Activated B cell treated with CpG ODN at 0.5 μM for 24 hours (primary cell): ENCODE measurements around the gene CD226. TPM values are rescaled to one million over a fixed set of nuclear protein-coding genes. Genes with fewer than 3 reads are reported as not detected.
"Not testable (repeated sequence)": the region's sequence is repeated elsewhere in the genome, so short reads cannot be mapped to it uniquely, and the experiment has no call there.

Source experiments
- ATAC-seq: fragments of 200-7000 bp; cut with Tn5 transposase; one replicate; pipeline ENCODE4 v1.10.0; 2021; ENCODE audit warnings: low read depth, mild to moderate bottlenecking, moderate library complexity
- CTCF ChIA-PET: fragments of 350-600 bp; sonication (Branson Sonifier 250); formaldehyde crosslinking; loops from one replicate; lab custom pipeline; 2021; ENCODE audit warnings: antibody characterized with exemption; lab: Charles Lee
- POLR2A ChIA-PET: fragments of 350-600 bp; sonication (Branson Sonifier 250); formaldehyde crosslinking; loops from one replicate; lab custom pipeline; 2021; ENCODE audit warnings: antibody characterized with exemption; lab: Charles Lee
- DNase-seq: peaks from one replicate; pipeline ENCODE4 v3.0.0; 2022
- H3K27ac Mint-ChIP-seq: one replicate; pipeline ENCODE4 v1.8.0; 2020; ENCODE audit warnings: mixed read lengths
- H3K27me3 Mint-ChIP-seq: one replicate; pipeline ENCODE4 v1.8.0; 2021; ENCODE audit warnings: mixed read lengths
- H3K36me3 Mint-ChIP-seq: one replicate; pipeline ENCODE4 v1.8.0; 2021; ENCODE audit warnings: low read depth, mixed read lengths
- H3K4me1 Mint-ChIP-seq: one replicate; pipeline ENCODE4 v1.8.0; 2021; ENCODE audit warnings: mixed read lengths
- H3K4me3 Mint-ChIP-seq: one replicate; pipeline ENCODE4 v1.8.0; 2020; ENCODE audit warnings: mild to moderate bottlenecking, mixed read lengths
- H3K9me3 Mint-ChIP-seq: one replicate; pipeline ENCODE4 v1.8.0; 2020; ENCODE audit warnings: mixed read lengths
- CTCF ChIP-seq: fragments of 200-600 bp; IDR thresholded peaks from one replicate; pipeline ENCODE4 v1.8.0; 2022; ENCODE audit warnings: antibody characterized with exemption, mild to moderate bottlenecking
- intact Hi-C: fragments of 100-400 bp; cut with micrococcal nuclease; formaldehyde crosslinking; loops from one replicate; pipeline ENCODE4 v1.15.1; 2024
- total RNA-seq: library from RNA; stranded (reverse); gene quantifications from 2 replicates; pipeline ENCODE4 v1.2.3, GENCODE V29; 2022

The CD226 gene
- total RNA-seq, 1 donor from 2014 or later = 8.3 TPM

- Mint-ChIP-seq H3K27me3 (no peaks in the 10 kb centered on the region), H3K4me1 (peaks cover 11% of the 10 kb centered on the region), H3K36me3 (peaks cover 3% of the 10 kb centered on the region), H3K4me3 (no peak overlapping the region), H3K9me3 (peaks cover 9% of the 10 kb centered on the region), H3K27ac (no peak overlapping the region)
- POLR2A ChIA-PET = no interaction called here
- CTCF ChIA-PET = no interaction called here
- intact Hi-C loops = no loop called here
- ATAC-seq (no peak), DNase-seq (no peak)
- TF ChIP-seq CTCF = no peak
Observed at GRCh38 chr18:69944436-69944835, 3.2 kb downstream of the CD226 start.

- intact Hi-C loops = loop anchor here (2.0 kb wide), 1 partner anchor 16 kb away; no protein-coding TSS in a partner anchor
- no peak for ATAC-seq
- CTCF ChIA-PET = no interaction called here
- POLR2A ChIA-PET = no interaction called here
- H3K4me3 Mint-ChIP-seq = no peak overlapping the region
- no peak overlapping the region for H3K27ac Mint-ChIP-seq
- peaks cover 11% of the 10 kb centered on the region for H3K4me1 Mint-ChIP-seq
- H3K27me3 Mint-ChIP-seq = no peaks in the 10 kb centered on the region
- no peak for DNase-seq
- H3K9me3 Mint-ChIP-seq = peaks cover 9% of the 10 kb centered on the region
- TF ChIP-seq CTCF = no peak
- peaks cover 3% of the 10 kb centered on the region for H3K36me3 Mint-ChIP-seq
Observed at GRCh38 chr18:69943021-69943420, 4.7 kb downstream of the CD226 start.

GRCh38 chr18:69941183-69941582 is 6.5 kb downstream of the CD226 start:
- Mint-ChIP-seq H3K9me3 (peaks cover 9% of the 10 kb centered on the region), H3K36me3 (peaks cover 3% of the 10 kb centered on the region), H3K4me3 (no peak overlapping the region), H3K4me1 (peaks cover 9% of the 10 kb centered on the region), H3K27me3 (no peaks in the 10 kb centered on the region), H3K27ac (no peak overlapping the region)
- DNase-seq (no peak), ATAC-seq (no peak)
- intact Hi-C loops = no loop called here
- no peak for TF ChIP-seq CTCF
- ChIA-PET CTCF (no interaction called here), POLR2A (interaction anchor here (0.6 kb wide), 1 partner anchor 53 kb away, joined by 3 read pairs; no protein-coding TSS in a partner anchor)

DNA sequence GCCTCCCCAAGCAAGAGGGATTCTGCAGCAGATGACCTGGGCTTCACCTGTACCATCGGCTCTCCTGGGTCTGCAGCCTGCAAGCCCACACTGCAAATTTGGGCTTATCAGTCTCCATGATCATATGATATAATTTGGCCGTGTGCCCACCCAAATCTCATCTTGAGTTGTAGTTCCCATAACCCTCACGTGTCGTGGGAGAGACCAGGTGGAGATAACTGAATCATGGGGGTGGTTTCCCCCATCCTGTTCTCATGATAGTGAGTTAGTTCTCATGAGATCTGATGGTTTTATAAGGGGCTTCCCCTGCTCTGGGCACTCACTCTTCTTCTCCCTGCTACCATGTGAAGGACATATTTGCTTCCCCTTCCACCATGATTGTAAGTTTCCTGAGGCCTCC is 7.9 kb downstream of the CD226 start:
- H3K9me3 Mint-ChIP-seq, CTCF ChIA-PET, H3K27ac Mint-ChIP-seq, H3K27me3 Mint-ChIP-seq, ATAC-seq, DNase-seq, H3K4me1 Mint-ChIP-seq, H3K4me3 Mint-ChIP-seq, intact Hi-C loops, H3K36me3 Mint-ChIP-seq: not testable (repeated sequence)
- POLR2A ChIA-PET = interaction anchor here (0.6 kb wide), 1 partner anchor 113 kb away, joined by 4 read pairs; no protein-coding TSS in a partner anchor

GRCh38 chr18:69936191-69936558 is 11.5 kb downstream of the CD226 start:
- POLR2A ChIA-PET = interaction anchor here (1.9 kb wide), 1 partner anchor 23 kb away, joined by 5 read pairs; no protein-coding TSS in a partner anchor
- no peaks in the 10 kb centered on the region for H3K27me3 Mint-ChIP-seq
- H3K9me3 Mint-ChIP-seq = peaks cover 3% of the 10 kb centered on the region
- no peak overlapping the region for H3K4me3 Mint-ChIP-seq
- H3K4me1 Mint-ChIP-seq = peaks cover 9% of the 10 kb centered on the region
- H3K27ac Mint-ChIP-seq = peak overlapping the region; percentile 10
- CTCF ChIA-PET = no interaction called here
- TF ChIP-seq CTCF = no peak
- H3K36me3 Mint-ChIP-seq = no peaks in the 10 kb centered on the region
- DNase-seq = no peak
- ATAC-seq = no peak
- intact Hi-C loops = loop anchor here (1.0 kb wide), 1 partner anchor 12 kb away; no protein-coding TSS in a partner anchor
